Activated CD4-positive, CD25-positive, alpha-beta regulatory T cell treated with anti-CD3 and anti-CD28 coated beads, Interleukin-2, amount 50 U/mL, for 24 hours (primary cell): ENCODE measurements around the gene IL20.

Experiments used
- ATAC-seq, 2 donors: fragments of 150-1000 bp; cut with Tn5 transposase; one replicate each; pipeline ENCODE4 v1.10.0; 2021; ENCODE audit warnings: mild to moderate bottlenecking in 1 of 2, moderate library complexity in 1 of 2

Gene IL20

DNA sequence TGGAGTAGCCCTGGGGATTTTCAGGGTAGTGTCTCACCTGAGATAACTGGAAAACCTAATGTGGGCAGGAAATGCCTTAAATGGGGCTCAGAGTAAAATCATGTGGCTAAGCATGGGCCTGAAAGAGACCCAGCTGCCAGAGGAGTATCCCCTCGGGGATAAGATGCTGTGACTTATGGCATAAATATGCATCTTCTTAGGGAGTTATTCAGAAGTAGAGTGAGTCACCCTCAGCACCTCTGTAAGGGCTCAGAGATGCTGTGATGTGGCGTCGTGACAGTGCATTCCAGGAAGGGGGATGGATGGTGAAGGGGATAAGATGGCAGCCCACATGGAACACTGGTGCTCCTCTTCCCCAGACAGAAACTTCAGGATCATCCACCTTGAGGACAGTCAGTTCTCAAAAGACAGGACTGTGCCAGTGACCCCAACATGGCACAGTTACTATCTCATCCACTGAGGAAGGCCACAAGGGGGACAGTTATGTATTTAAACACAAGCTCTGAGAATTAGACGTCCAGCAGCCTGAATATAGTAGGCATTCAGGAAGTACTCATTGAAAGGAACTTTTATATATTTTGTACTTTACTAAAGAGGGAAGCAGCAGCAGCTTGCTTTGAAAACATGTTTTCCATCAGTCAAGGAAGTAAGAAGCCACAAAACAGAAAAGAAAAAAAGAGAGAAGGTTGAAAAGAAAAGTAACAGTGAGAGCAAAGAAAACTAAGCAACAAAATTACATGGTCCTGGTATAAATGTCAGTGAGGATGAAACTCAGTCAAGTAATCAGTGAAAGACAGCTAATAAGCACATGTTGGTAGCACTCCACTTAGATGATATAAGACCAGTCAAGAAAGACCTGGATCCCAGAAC is 40.1 kb downstream of the IL20 start:
- ATAC-seq: peak; percentile 90 to 92

GRCh38 chr1:206907304-206907991 is 42.0 kb downstream of the IL20 start:
- ATAC-seq: no peak

- no peak for ATAC-seq
Observed at GRCh38 chr1:206908038-206908437, 42.6 kb downstream of the IL20 start.

DNA sequence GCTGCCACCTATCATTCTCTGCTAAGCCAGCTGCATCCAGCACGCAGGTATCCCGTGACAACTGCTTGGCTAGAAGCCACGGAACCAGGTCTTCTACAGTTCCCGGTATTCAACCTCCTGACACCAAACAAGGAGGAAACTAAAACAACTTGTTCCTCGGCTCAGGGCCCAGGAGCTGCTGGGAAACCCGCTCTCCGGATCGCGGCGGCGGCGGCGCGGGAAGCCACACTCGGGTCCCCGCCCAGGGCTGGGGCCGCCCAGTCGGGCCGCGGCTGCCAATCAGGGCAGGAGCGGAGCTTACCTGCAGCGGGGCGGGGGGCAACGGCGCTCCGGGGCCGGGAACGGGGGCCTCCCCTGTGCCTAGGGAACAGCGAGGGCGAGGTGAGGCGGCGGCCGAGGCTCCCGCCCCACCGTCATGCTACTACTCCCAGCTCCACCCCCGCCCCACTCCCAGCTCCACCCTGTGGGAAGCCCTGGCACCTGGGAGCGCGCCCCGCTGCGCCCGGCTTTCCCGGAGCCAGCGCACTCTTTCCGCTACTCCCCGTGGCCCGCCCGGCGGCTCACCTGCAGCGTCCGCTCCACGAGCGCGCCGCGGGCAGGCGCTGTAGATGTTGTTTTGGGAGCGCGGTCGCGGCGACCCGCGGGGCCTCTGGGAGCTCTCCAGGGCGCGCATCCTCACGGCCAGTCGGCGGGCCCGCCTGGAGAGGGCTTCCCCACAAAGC is 43.9 kb downstream of the IL20 start:
- ATAC-seq: peak; percentile 33 to 35

DNA sequence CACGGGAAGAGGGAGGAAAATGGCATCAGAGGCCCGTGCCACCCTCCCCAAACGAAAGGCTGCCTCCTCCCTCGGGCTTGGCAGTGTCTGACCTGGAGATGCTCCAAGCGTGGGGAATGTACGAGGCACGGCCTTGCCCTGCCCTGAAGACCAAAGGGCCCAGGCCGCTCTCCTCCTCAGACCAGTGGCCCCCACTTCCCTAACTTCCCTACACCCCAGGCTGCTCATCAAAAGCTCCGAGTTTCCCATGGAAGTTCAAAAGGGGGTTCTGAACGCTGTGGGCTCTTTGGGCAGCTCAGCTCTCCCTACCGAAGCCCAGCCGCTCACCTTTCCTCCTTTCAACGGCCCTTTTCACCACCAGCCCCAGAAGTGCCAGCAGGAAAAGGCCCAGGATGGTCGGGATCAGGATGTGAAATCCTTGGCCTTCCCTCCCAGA is 44.5 kb downstream of the IL20 start:
- ATAC-seq: no peak

GRCh38 chr1:206911064-206911663 is 45.7 kb downstream of the IL20 start:
- ATAC-seq: peak; percentile 41

DNA sequence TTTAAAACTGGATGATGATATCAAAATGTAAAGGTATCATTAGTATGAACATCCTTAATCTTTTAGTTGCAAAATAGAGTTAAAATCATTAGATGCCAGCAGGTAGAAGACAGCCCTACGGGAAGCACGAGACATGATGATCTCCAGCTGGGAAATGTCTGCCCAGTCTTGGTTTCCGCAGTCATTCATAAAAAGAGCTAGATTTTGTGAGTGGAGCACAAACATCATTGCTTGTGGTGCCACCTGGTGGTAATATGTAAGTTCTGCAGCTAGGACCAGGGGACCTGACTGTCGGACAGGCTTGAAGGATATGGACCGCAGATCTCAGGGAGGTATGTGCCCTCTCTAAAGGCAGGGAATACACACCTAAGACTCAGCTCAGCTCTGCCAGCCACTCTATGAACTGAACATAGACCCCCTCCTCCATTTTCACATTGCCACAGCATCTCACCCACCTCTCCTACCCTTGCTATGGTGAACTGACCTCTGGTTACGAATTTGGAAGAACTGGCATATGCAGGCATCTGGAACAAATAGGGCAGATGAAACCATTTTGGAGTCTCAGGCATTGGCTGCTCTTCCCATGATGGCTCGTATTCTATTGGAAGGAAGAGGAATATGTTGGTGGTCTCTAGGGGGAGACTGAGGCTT is 47.1 kb downstream of the IL20 start:
- peak; percentile 22 to 45 for ATAC-seq

DNA sequence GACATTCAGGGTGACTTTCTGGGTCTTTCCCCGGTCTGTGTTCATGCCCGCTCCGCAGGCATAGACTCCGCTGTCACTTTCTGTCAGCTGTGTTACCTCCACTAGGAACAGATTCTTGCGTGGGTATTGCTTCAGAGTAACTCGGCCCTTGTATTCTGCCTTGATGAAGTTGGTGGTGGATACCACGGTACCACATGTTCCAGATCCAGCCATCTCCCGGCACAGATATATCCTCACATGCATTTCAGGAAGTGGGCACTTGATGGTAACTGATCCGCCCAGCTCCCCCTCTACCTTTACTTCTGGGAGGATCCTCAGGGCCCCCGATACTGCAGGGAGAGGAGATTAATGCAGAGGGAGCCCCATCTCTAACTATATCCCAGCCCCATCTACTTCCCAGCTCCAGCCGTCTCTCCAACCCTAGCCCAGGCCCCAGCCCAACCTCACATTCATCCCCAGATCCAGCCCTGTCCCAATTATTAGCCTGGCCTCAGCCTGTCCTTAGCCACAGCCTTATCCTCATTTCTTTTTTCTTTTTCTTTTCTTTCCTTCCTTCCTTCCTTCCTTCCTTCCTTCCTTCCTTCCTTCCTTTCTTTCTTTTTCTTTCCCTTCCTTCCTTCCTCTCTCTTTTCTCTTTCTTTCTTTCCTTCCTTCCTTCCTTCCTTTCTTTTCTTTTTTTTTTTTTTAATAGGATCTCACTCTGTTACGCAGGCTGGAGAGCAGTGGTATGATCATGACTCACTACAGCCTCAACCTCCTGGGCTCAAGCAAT is 48.5 kb downstream of the IL20 start:
- ATAC-seq: no peak

DNA sequence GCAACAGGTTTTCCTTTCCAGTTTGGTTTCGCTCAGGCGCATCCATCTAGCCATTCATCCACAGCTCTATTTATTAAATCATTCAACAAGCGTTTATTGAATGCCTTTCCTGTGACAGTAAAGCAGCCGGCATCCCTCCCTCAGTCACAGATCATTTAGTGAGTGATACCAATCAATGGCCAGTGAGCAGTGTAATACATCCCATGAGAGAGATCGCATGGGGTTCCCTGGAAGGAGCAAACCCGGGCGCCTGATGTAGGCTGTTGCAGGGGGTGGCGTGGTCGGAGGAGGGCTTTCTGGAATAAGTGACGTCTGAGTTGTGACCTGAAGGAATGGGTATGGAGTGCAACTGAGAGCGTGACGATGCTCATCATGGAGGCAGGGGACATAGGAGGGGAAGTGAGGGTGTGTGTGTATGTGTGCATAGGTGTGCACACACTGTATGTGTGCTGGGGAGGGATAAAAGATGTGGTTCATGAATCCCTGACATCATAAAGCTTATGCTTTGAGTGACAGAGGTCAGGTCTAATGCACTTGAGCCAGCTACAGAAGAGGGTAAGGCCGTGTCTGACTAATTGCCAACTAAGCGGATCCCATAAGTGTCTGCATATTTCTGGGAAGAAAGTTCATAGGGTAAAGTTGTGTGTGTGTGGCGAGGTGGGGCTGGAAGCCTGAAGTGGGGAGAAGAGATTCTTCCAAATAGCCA is 49.8 kb downstream of the IL20 start:
- ATAC-seq: no peak

DNA sequence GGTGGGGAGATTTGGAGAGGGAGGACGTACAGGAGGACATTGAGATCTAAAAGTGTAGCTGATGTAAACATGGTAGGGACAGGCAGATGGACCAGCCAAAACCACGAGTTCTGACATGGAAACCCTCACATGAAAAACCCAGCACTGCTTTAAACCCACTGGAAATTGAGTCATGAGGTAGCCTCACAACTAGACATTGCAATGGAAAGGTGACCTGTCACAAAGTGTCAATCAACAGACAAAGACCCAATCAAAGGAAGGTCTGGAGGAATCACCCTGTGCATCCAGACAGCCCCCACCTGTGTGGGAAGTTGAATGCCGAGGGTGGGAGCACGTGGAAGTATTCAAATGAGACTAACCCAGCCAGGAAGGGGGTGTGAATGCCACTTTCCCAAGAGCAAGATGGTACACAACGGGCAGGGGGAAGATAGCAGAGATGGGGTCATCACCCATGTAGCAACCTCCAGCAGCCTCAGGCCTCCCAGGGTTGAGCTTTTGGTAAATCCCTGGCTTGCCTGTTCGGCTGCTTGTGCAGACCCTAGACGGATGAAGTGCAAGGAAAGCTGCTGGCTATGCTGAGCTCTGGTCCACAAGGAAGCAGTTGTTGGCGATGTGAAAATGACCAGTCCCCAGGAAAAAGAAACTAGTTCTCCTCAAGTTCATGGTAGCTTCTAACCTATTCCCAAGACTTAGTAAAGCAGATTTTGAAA is 50.7 kb downstream of the IL20 start:
- peak; percentile 23 to 45 for ATAC-seq

DNA sequence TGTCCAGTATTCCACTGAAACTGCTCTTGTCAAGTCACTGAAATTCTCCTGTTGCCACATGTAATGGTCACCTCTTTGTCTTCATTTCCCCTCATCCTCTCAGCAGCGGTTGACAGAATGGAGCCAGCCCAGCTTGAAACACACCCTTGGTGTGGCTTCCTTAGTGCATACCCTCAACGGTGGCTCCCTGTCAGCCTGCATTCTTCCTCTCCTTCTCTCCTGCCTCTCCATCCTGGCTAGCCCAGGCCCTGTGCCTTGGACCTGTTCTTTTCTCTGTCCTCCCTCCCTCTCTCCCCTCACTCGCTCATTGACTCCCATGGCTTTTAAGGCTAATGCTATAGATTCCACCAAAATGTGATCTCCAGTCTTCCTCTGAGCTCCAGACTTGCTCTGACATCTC is 52.7 kb downstream of the IL20 start:
- ATAC-seq: no peak
